Measurements from ENCODE around the gene CPXM1. TPM values are rescaled to one million over a fixed set of nuclear protein-coding genes. Genes with fewer than 3 reads are reported as not detected.
A peak's percentile ranks its signal among the peaks of the same experiment; 100 is the strongest.

Gene CPXM1
- total RNA-seq, 1 experiment from 2014 or later, result 0.17 TPM

DNA sequence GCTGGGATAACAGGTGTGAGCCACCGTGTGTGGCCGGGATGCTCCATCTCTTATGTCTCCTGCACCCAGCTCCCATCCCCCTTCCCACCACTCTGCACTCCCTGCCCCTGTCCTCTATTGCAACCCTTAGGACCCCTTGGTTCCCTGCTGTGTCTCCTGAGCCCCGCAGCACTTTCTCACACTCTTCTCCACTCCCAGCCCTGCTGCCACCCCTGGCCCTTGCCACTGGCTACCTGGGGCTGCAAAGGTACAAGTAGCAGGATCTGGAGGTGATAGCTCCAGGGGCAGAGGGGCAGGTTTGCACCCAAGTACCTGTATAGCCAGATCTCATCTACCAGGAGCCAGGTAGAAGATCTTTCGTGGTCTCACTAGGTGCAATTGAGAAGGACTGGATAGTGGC is 6.6 kb upstream of the CPXM1 start:
- no peak for ATAC-seq
- TF ChIP-seq SRF (IDR thresholded peaks at IDR 0.05; ENCODE audit: low read depth) (no peak), ZNF274 (IDR thresholded peaks at IDR 0.05; ENCODE audit: low read depth, low read length) (no peak), POLR2AphosphoS5 (IDR thresholded peaks at IDR 0.05; ENCODE audit: low read depth, low read length) (no peak)
- TF ChIP-seq, protein P1, sequence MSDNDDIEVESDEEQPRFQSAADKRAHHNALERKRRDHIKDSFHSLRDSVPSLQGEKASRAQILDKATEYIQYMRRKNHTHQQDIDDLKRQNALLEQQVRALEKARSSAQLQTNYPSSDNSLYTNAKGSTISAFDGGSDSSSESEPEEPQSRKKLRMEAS (IDR thresholded peaks at IDR 0.05), result no peak
- ChIA-PET CTCF (no interaction called here), RAD21 (ENCODE audit: low non-redundant PET in 1 of 2, low total read pairs in 2 of 2, uncharacterized antibody in 2 of 2, unreplicated experiment in 2 of 2) (no interaction called here), POLR2A (no interaction called here)
- no peak overlapping the region for H3K4me3 ChIP-seq (replicated peaks in 1 of 2; ENCODE audit: low read depth in 1 of 2, low read length in 2 of 2)
- no peaks in the 10 kb centered on the region for H3K79me2 ChIP-seq (ENCODE audit: insufficient read depth, low read length)
- no peaks in the 10 kb centered on the region for H3K9me2 ChIP-seq (ENCODE audit: insufficient read depth)
- H3K27ac ChIP-seq (ENCODE audit: low read depth, low read length), result no peak overlapping the region
- no peak overlapping the region for H2AFZ ChIP-seq (ENCODE audit: low read depth, low read length, poor library complexity, severe bottlenecking)
- H3K4me1 ChIP-seq (ENCODE audit: control insufficient read depth in 1 of 2, insufficient read depth in 2 of 2, low read length in 2 of 2), result peaks cover 3 to 5% of the 10 kb centered on the region in 2 experiments; a peak in 2 of 4 replicates
- no peaks in the 10 kb centered on the region for H4K20me1 ChIP-seq (ENCODE audit: insufficient read depth)
- no TSS peak for BruUV-seq (replicated peaks)
- H3K9me3 ChIP-seq (ENCODE audit: control insufficient read depth in 1 of 2, insufficient read depth in 1 of 2, low read depth in 1 of 2, low read length in 2 of 2), result 0 out of 4 replicates have a peak, but pooled peaks cover 0 to 4% of the 10 kb centered on the region in 2 experiments
- H3K9ac ChIP-seq (ENCODE audit: low read length), result no peak overlapping the region
- no peak overlapping the region for H3K4me2 ChIP-seq (ENCODE audit: low read length)
- intact Hi-C loops (cut with micrococcal nuclease), result no loop called here
- H3K36me3 ChIP-seq (ENCODE audit: control insufficient read depth in 1 of 2, insufficient read depth in 2 of 2, low read length in 2 of 2), result no peaks in the 10 kb centered on the region
- peaks cover 4% of the 10 kb centered on the region; the same call in 1 of the 2 replicates for H3K27me3 ChIP-seq (ENCODE audit: insufficient read depth, low read length)
- DNase-seq (ENCODE audit: low read depth, low spot score), result no peak

DNA sequence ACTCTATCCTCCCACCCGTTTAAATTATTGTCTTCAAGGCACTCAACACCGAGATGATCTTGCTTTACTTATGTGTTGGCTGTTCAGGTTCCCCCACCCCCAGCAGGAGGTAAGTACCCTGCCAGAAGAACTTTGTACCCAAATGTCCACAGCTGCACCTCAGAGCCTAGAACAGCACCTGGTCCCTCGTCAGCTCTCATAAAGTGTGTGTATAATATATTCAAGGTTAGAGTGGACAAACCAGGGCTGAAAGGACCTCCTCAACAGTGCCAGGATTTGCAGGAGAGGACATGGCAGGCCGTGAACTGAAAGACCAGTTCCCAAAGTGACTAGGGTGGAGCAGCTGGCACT is 5.9 kb upstream of the CPXM1 start:
- no TSS peak for BruUV-seq (replicated peaks)
- Histone ChIP-seq H3K9me2 (ENCODE audit: insufficient read depth) (no peaks in the 10 kb centered on the region), H3K27me3 (ENCODE audit: insufficient read depth, low read length) (peaks cover 4% of the 10 kb centered on the region; the same call in 1 of the 2 replicates), H3K9me3 (ENCODE audit: control insufficient read depth in 1 of 2, insufficient read depth in 1 of 2, low read depth in 1 of 2, low read length in 2 of 2) (no peaks in the 10 kb centered on the region), H3K79me2 (ENCODE audit: insufficient read depth, low read length) (no peaks in the 10 kb centered on the region), H3K27ac (ENCODE audit: low read depth, low read length) (no peak overlapping the region), H3K36me3 (ENCODE audit: control insufficient read depth in 1 of 2, insufficient read depth in 2 of 2, low read length in 2 of 2) (no peaks in the 10 kb centered on the region), H3K4me1 (ENCODE audit: control insufficient read depth in 1 of 2, insufficient read depth in 2 of 2, low read length in 2 of 2) (peaks cover 3 to 5% of the 10 kb centered on the region in 2 experiments; a peak in 2 of 4 replicates), H2AFZ (ENCODE audit: low read depth, low read length, poor library complexity, severe bottlenecking) (no peak overlapping the region), H3K9ac (ENCODE audit: low read length) (no peak overlapping the region), H4K20me1 (ENCODE audit: insufficient read depth) (no peaks in the 10 kb centered on the region), H3K4me2 (ENCODE audit: low read length) (peak overlapping the region; percentile 27; the same call in 1 of the 2 replicates), H3K4me3 (replicated peaks in 1 of 2; ENCODE audit: low read depth in 1 of 2, low read length in 2 of 2) (no peak overlapping the region)
- ChIA-PET RAD21 (ENCODE audit: low non-redundant PET in 1 of 2, low total read pairs in 2 of 2, uncharacterized antibody in 2 of 2, unreplicated experiment in 2 of 2) (no interaction called here), CTCF (no interaction called here), POLR2A (no interaction called here)
- ATAC-seq (no peak), DNase-seq (ENCODE audit: low read depth, low spot score) (no peak)
- intact Hi-C loops (cut with micrococcal nuclease), result no loop called here
- no peak for TF ChIP-seq EGR1 (IDR thresholded peaks at IDR 0.05; ENCODE audit: low read depth)
- TF ChIP-seq CBX3 (IDR thresholded peaks at IDR 0.05; ENCODE audit: low read depth), result no peak
- TF ChIP-seq SP1 (IDR thresholded peaks at IDR 0.05; ENCODE audit: low read depth), result no peak
- no peak for TF ChIP-seq TCF7L2 (IDR thresholded peaks at IDR 0.05; ENCODE audit: borderline replicate concordance, extremely low read depth, insufficient read depth, insufficient read length)
- TF ChIP-seq FOSL1 (IDR thresholded peaks at IDR 0.05; ENCODE audit: low read depth), result no peak
- TF ChIP-seq EZH2phosphoT487 (IDR thresholded peaks at IDR 0.05; ENCODE audit: borderline replicate concordance), result no peak
- TF ChIP-seq REST (IDR thresholded peaks at IDR 0.05; ENCODE audit: low read depth), result no peak
- TF ChIP-seq SRF (IDR thresholded peaks at IDR 0.05; ENCODE audit: low read depth), result no peak
- TF ChIP-seq EZH2 (IDR thresholded peaks at IDR 0.05), result no peak
- no peak for TF ChIP-seq JUND (IDR thresholded peaks at IDR 0.05)
- no peak for TF ChIP-seq POLR2AphosphoS5 (IDR thresholded peaks at IDR 0.05; ENCODE audit: low read depth, low read length)
- TF ChIP-seq CEBPB (IDR thresholded peaks at IDR 0.05; ENCODE audit: low read depth), result no peak
